ENCODE measurements around the gene RETREG1.

The RETREG1 gene

DNA sequence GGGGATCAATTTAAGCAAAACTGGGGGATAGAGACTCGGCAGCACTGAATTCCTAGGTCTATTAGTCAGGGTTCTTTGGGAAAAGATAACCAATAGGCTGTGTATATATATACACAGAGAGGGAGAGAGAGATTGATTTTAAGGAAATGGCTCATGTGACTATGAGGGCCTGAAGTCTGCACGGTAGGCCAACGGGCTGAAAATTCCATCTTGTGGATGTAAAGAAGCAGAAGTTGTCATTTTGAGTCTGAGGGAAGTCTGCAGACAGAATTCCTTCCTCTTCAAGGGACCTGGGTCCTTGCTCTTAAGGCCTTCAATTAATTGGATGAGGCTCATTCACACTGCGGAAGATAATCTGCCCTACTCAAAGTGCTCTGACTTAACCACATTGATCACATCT is 91.1 kb downstream of the RETREG1 start:
- TF ChIP-seq, protein P1, sequence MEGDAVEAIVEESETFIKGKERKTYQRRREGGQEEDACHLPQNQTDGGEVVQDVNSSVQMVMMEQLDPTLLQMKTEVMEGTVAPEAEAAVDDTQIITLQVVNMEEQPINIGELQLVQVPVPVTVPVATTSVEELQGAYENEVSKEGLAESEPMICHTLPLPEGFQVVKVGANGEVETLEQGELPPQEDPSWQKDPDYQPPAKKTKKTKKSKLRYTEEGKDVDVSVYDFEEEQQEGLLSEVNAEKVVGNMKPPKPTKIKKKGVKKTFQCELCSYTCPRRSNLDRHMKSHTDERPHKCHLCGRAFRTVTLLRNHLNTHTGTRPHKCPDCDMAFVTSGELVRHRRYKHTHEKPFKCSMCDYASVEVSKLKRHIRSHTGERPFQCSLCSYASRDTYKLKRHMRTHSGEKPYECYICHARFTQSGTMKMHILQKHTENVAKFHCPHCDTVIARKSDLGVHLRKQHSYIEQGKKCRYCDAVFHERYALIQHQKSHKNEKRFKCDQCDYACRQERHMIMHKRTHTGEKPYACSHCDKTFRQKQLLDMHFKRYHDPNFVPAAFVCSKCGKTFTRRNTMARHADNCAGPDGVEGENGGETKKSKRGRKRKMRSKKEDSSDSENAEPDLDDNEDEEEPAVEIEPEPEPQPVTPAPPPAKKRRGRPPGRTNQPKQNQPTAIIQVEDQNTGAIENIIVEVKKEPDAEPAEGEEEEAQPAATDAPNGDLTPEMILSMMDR (IDR thresholded peaks at IDR 0.05; ENCODE audit: low read depth, low read length): no peak
- no peak for DNase-seq (ENCODE audit: extremely low read depth, low read depth)

DNA sequence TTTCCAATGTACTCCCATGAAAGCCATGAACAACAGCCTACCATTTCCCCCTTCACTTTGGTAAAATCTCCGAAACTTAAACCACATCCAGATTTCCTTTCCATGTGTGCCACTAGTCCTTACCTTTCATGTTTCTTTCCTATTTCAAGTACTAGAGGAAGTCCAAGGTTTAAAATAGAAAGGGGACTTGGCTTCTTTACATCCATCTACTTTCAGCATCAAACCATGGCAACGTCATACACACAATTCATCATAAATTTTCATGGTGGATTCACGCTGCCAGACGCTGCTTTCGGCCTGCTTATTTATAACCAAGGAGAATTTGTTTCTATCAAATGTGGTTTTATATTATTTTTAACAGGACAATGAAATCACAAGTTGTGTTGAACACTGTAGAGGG is 92.5 kb downstream of the RETREG1 start:
- TF ChIP-seq, protein P1 (IDR thresholded peaks at IDR 0.05; ENCODE audit: low read depth, low read length): no peak
- no peak for DNase-seq (ENCODE audit: extremely low read depth, low read depth)

DNA sequence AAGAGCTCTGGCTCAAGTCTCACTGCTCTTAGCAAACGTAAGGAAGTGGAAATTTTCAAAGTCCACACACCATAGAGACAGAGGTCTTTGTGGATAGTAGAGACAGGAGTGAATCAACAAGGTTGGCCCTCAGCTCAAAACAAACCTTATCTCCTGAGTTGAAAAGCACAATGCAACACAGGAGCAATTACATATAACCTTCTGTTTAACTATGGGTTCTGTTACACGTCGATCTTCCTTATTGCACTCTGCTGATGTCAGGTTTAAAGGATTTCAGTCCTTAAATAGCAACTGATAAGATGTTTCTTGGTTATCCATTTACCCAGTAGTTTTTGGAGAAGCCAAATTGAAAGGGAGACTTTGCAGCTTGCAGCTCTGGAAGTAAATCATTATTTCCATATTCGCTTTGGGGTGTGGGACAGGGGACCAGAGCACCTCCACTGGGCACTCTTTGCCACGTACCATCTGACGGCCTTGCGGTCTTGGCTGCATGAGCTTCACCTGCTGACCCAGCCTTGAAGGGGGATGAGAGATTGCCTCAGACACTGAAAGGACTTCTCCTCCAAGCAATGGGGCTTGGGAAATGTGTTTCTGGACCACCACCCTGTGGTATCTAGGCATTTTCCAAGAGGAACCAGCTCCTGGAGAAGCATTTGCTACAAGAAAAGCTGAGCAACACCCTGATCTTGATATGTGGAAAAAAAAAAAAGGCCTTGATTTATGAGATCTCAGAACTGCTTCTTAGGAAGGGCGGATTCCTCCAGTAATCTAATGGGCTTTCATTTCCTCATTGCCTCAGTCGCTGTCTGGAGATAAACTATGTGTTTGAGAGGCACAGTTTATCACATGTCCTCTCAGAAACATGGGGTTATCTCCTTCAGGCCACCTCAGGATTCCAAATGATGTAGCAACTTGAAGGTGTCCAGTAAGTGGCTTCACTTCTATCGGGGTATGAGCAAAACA is 95.0 kb downstream of the RETREG1 start:
- DNase-seq (ENCODE audit: extremely low read depth, low read depth): no peak
- TF ChIP-seq, protein P1 (IDR thresholded peaks at IDR 0.05; ENCODE audit: low read depth, low read length): no peak

DNA sequence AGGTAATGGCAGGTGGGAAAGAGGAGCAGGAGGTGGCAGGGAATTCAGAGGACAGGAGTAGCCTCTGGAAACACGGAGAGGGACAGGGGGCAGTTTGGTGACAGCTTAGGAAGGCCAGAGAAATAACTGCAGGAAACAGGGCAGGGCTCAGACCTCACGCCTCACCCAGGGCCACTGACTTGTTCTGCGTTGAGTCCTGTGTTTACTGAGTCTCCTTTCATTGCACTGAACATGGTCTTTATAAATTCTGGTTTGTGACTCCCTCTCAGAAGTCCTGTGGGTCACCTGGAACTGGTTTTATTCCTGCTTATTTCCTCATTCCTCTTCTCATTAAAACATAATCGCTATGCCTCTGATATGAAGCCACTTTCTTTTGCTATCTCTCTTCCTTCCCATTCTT is 96.0 kb downstream of the RETREG1 start:
- TF ChIP-seq, protein P1 (IDR thresholded peaks at IDR 0.05; ENCODE audit: low read depth, low read length): no peak
- no peak for DNase-seq (ENCODE audit: extremely low read depth, low read depth)

DNA sequence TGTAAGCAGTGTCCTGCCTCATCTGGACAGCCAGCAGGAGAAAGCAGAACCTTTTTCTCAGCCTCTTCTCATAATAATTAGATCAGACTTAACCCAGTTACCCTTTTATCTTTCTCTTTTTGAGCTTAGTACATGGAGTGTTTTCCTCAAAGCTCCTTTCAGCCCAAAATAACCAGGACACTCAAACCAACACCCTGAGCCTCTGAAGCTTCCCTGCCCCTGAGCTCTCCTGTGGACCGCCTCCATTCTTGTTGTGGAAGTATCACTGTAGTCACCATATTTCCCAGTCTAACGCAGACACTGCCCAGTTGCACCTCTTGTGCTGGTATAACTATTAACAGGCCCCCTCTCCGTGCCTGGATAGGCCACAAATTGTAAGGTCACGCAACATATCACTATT is 97.4 kb downstream of the RETREG1 start:
- DNase-seq (ENCODE audit: extremely low read depth, low read depth): no peak
- TF ChIP-seq, protein P1 (IDR thresholded peaks at IDR 0.05; ENCODE audit: low read depth, low read length): no peak

DNA sequence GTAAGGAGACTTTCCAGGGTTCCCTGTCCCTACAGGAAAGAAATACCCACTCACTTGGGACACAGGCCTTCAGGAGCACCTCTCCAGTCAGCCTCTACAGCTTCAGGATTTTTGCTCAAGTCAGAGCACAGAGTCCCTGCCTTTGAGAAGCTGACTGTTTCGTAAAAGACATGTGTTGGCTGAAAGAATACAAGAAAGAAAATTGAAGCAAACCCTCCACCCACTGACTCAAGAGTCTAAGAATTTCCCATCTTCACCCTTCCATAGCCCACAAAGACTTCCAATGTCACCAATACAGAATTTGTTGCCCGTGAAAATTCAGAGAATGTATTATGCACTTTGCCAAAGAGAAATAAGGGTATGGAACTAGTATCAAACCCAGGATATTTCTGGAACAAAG is 98.2 kb downstream of the RETREG1 start:
- no peak for DNase-seq (ENCODE audit: extremely low read depth, low read depth)
- TF ChIP-seq, protein P1 (IDR thresholded peaks at IDR 0.05; ENCODE audit: low read depth, low read length): no peak

DNA sequence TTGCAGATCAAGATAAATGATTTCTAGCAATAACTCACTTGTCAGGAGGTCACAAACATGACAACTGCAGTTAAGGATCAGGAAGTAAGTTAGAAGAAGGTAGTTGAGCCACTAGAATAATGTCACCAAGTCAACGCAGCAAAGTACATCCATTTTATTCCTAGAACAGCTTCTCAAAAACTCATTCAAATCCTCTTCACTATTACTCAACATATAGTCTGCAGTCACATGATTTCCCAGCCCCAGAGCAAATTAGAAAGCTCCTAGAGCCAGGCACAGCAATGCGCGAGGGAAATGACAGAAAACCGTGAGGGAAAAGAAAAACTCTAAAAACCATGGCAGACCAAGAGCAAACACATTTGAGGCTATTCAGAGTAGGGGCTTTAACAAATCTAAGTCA is 101.3 kb downstream of the RETREG1 start:
- TF ChIP-seq, protein P1 (IDR thresholded peaks at IDR 0.05; ENCODE audit: low read depth, low read length): no peak
- no peak for DNase-seq (ENCODE audit: extremely low read depth, low read depth)
